Stimulated activated CD4-positive, alpha-beta T cell treated with anti-CD3 and anti-CD28 coated beads, TNF-alpha, amount 100 ng/mL, for 48 hours (primary cell): Measurements from ENCODE around the gene PSME2.
"Not testable (repeated sequence)": the region's sequence is repeated elsewhere in the genome, so short reads cannot be mapped to it uniquely, and the experiment has no call there.

Source experiments
- DNase-seq, 3 donors: peaks; one replicate each; pipeline ENCODE4 v3.0.0-alpha.2; 2020; ENCODE audit warnings: low read depth in 3 of 3

PSME2 gene

GRCh38 chr14:24114532-24115421 is 31.6 kb downstream of the PSME2 start, which contains the start of the genes DCAF11 and NRL:
DCAF11 (plus strand) TSS chr14:24114777; CDS start chr14:24115595, 818 bp downstream.
NRL (minus strand) TSS chr14:24114949; CDS start chr14:24082848, 32,101 bp downstream.
- DNase-seq: peak; percentile 95 to 98 (median 98)

GRCh38 chr14:24113801-24114531 is 32.4 kb downstream of the PSME2 start:
- peak; percentile 59 to 83 (median 75) for DNase-seq

- DNase-seq: peak in 1 of 3 donors; percentile 20
These were observed 33.0 kb downstream of the PSME2 start for GRCh38 chr14:24113379-24113800.

- DNase-seq: no peak
These were observed 35.9 kb downstream of the PSME2 start for GRCh38 chr14:24110523-24110922.

GRCh38 chr14:24110060-24110459 is 36.4 kb downstream of the PSME2 start:
- no peak for DNase-seq

GRCh38 chr14:24108336-24108874 is 38.0 kb downstream of the PSME2 start:
- no peak for DNase-seq

- no peak for DNase-seq
These were observed 39.6 kb downstream of the PSME2 start for GRCh38 chr14:24106672-24107271.

- not testable (repeated sequence) for DNase-seq
These were observed 40.7 kb downstream of the PSME2 start for GRCh38 chr14:24105609-24106239.

- no peak for DNase-seq
These were observed 43.0 kb downstream of the PSME2 start for GRCh38 chr14:24103451-24103850.

GRCh38 chr14:24102357-24103048 is 43.9 kb downstream of the PSME2 start:
- no peak for DNase-seq

- DNase-seq: no peak
These were observed 45.4 kb downstream of the PSME2 start for GRCh38 chr14:24100982-24101494.

- DNase-seq: no peak
These were observed 46.0 kb downstream of the PSME2 start for GRCh38 chr14:24100197-24100981.

- DNase-seq: no peak
These were observed 47.2 kb downstream of the PSME2 start for GRCh38 chr14:24098927-24099813.

- no peak for DNase-seq
These were observed 48.0 kb downstream of the PSME2 start for GRCh38 chr14:24098229-24098926.

- DNase-seq: no peak
These were observed 49.7 kb downstream of the PSME2 start for GRCh38 chr14:24096545-24097181.

GRCh38 chr14:24095271-24096068 is 50.9 kb downstream of the PSME2 start:
- peak; percentile 52 to 64 (median 59) for DNase-seq

- no peak for DNase-seq
These were observed 51.6 kb downstream of the PSME2 start for GRCh38 chr14:24094841-24095270.
